Heart right ventricle (tissue), 16 donors: Measurements from ENCODE around the gene APCDD1. TPM values are rescaled to one million over a fixed set of nuclear protein-coding genes. Genes with fewer than 3 reads are reported as not detected.

Source experiments
- ATAC-seq, 8 donors: fragments of 200-7000 bp; cut with Tn5 transposase; one replicate each; pipeline ENCODE4 v1.9.1; 2020; ENCODE audit warnings: mild to moderate bottlenecking in 8 of 8, moderate library complexity in 8 of 8, moderate number of reproducible peaks in 1 of 8
- DNase-seq, 2 donors: peaks; one replicate each; pipeline ENCODE4 v3.0.0-alpha.2; 2020
- H3K27ac ChIP-seq, 10 donors: fragments of 200-600 bp; sonication (generic) in 2 of 10; one replicate each; pipeline versions ENCODE4 v1.5.0 to v1.8.0; 2020 to 2022; ENCODE audit warnings: mild to moderate bottlenecking in 3 of 10
- H3K27me3 ChIP-seq, 7 donors: fragments of 200-600 bp; one replicate each; pipeline ENCODE4 v1.8.0; 2021 to 2022; ENCODE audit warnings: mild to moderate bottlenecking in 2 of 7
- H3K36me3 ChIP-seq, 9 donors: fragments of 200-600 bp; sonication (generic) in 1 of 9; one replicate each; pipeline versions ENCODE4 v1.5.0 to v1.8.0; 2020 to 2022; ENCODE audit warnings: mild to moderate bottlenecking in 2 of 9
- H3K4me1 ChIP-seq, 9 donors: fragments of 200-600 bp; sonication (generic) in 1 of 9; one replicate each; pipeline versions ENCODE4 v1.5.0 to v1.8.0; 2020 to 2022; ENCODE audit warnings: mild to moderate bottlenecking in 4 of 9
- H3K4me3 ChIP-seq, 10 donors: fragments of 200-600 bp; sonication (generic) in 2 of 10; one replicate each; pipeline versions ENCODE4 v1.5.0 to v1.8.0; 2020 to 2022; ENCODE audit warnings: mild to moderate bottlenecking in 7 of 10, moderate library complexity in 2 of 10
- H3K9me3 ChIP-seq, 11 donors: fragments of 200-600 bp in 10 of 11; sonication (generic) in 2 of 11; one replicate each; pipeline versions ENCODE4 v1.5.0 to v1.8.0; 2013 to 2022; ENCODE audit warnings: mild to moderate bottlenecking in 2 of 11, control low read depth in 1 of 11, moderate library complexity in 1 of 11
- CTCF ChIP-seq, 9 donors: fragments of 200-600 bp; sonication (generic) in 2 of 9; IDR thresholded peaks; one replicate each; pipeline versions ENCODE4 v1.5.0 to v1.8.0; 2021 to 2022; ENCODE audit warnings: antibody characterized with exemption in 9 of 9, mild to moderate bottlenecking in 5 of 9, moderate library complexity in 1 of 9
- WGBS, 2 donors: extraction: QIAGEN DNeasy Blood & Tissue Kit; methylation state at CpG; one replicate each; pipeline ENCODE4 v1.1.7; 2013; ENCODE audit warnings: inconsistent platforms in 1 of 2; 5-methylcytosine and 5-hydroxymethylcytosine counted together
- intact Hi-C, 10 donors: fragments of 100-400 bp; cut with DNase I; formaldehyde crosslinking; loops; one replicate each; pipeline versions ENCODE4 v1.11.1 to v1.14.2; 2022
- polyA plus RNA-seq, 2 donors: library from polyadenylated mRNA; stranded (reverse); fragments of 200-250 nt; gene quantifications; one replicate each; pipeline ENCODE4 v1.2.3, GENCODE V29; 2013
- total RNA-seq, 10 donors: library from RNA; stranded (reverse); fragmentation: NEBNext Ultra II Directional in 3 of 10; extraction: Animal tissue kit (Norgen Biotek cat#: 25700) in 3 of 10; gene quantifications; one replicate each; pipeline versions ENCODE4 v1.2.1 to v1.2.4, GENCODE V29; 2021 to 2023
- donor health status: Arrhythmogenic right ventricular cardiomyopathy.
- donor health status: ischemic (EF 13 %, LVEDD 7.1; RV severe dilation, severe dysfunction).
- donor health status: healthy with polysubstance abuse.
- donor health status: DM: no; HTN: yes; CAD: no.
- donor health status: DM: no; HTN: no; CAD: no.
- donor health status: ischemic (EF 25% LVEDD 6.9; RV normal size, moderate dysfunction).
- donor health status: ischemic (EF 25% LVEDD 5.7; RV mildly dilated, moderate dysfunction).
- donor health status: healthy.
- donor health status: DM: yes; HTN: yes; CAD: no.
- donor health status: Ischemic cardiomyopathy.
- donor health status: ischemic (EF 35%, LVEDD 5.7; RV mildly dilated, moderate dysfunction).
- donor health status: nonischemic (EF 11% LVEDD 7.7; RV severe dilation, severe dysfunction).
- donor health status: DM: yes; HTN: yes; CAD: no.
- donor health status: PGD.
- donor health status: ischemic (EF 29% LVEDD 5.4; RV normal size, mild dysfunction).
- donor health status: nonischemic (EF 23%, LVEDD 6.1; RV moderate dilation, normal function).

APCDD1 gene
- total and polyA plus RNA-seq, 12 donors = 10.2 to 40.4 (median 18.3) TPM

DNA sequence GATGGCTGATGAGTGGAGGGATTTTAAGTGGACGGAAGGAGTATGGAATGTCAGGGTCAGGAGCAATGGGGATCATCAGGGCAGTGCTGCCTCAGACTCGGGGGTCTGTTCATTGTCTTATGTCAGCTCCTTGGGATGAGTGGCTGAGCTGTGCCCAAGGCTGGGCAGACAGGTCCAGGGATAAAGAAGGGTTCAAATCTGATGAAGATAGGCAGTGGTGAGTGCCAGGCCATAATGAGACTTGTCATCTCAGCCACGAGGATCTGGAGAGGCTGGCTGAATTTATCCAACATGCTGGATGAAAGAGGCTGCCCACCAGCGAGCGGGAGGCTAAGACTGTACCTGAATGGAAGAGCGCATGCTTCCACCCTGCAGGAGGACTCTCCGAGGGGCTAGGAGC lies 46.3 kb upstream of the APCDD1 start:
- Histone ChIP-seq H3K27me3 (no peaks in the 10 kb centered on the region), H3K4me3 (no peak overlapping the region), H3K4me1 (peaks cover 0 to 21% (median 9%) of the 10 kb centered on the region in 9 donors), H3K27ac (no peak overlapping the region), H3K36me3 (no peaks in the 10 kb centered on the region), H3K9me3 (no peaks in the 10 kb centered on the region)
- no peak for TF ChIP-seq CTCF (IDR thresholded peaks at IDR 0.05)
- ATAC-seq (no peak), DNase-seq (no peak)
- 57 to 70% methylated on average over 7 of the region's 7 CpGs for WGBS, 2 donors
- intact Hi-C loops = loop anchor here in 1 of 10 donors (5.0 kb wide), 1 partner anchor 44 kb away; the partner anchor contains the start of gene APCDD1

DNA sequence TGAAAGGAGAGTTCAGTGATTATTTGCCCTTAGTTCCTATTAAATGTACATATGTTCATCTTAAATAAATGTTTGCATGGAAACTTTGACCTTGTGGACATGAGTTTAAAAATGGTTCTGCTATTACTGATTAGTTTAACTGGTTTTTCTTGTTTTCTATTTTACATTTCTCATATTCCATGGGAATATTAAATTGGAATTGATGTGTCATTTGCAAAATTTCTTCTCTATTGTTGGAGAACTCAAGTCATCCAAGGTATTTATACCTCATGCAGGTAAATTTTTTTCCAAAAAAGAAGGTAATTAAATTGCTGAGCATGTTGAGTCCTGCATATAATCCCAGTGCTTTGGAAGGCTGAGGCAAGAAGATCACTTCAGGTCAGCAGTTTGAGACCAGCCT lies 45.4 kb upstream of the APCDD1 start:
- H3K9me3 ChIP-seq = no peaks in the 10 kb centered on the region
- H3K27ac ChIP-seq = no peak overlapping the region
- DNase-seq (no peak), ATAC-seq (no peak)
- intact Hi-C loops = loop anchor here in 1 of 10 donors (5.0 kb wide), 1 partner anchor 43 kb away; the partner anchor contains the start of gene APCDD1
- H3K36me3 ChIP-seq = no peaks in the 10 kb centered on the region
- H3K4me3 ChIP-seq = no peak overlapping the region
- no peak for TF ChIP-seq CTCF (IDR thresholded peaks at IDR 0.05)
- peaks cover 0 to 20% (median 9%) of the 10 kb centered on the region in 9 donors for H3K4me1 ChIP-seq
- no peaks in the 10 kb centered on the region for H3K27me3 ChIP-seq

GRCh38 chr18:10410472-10411308 lies 43.7 kb upstream of the APCDD1 start:
- DNase-seq (no peak), ATAC-seq (peak in 2 of 8 donors; percentile 34 to 39)
- Histone ChIP-seq H3K27ac (no peak overlapping the region), H3K4me1 (peaks cover 0 to 14% (median 8%) of the 10 kb centered on the region in 9 donors), H3K27me3 (no peaks in the 10 kb centered on the region), H3K36me3 (no peaks in the 10 kb centered on the region), H3K9me3 (no peaks in the 10 kb centered on the region), H3K4me3 (no peak overlapping the region)
- intact Hi-C loops = no loop called here
- 63 to 64% methylated on average over 11 of the region's 11 CpGs for WGBS, 2 donors
- no peak for TF ChIP-seq CTCF (IDR thresholded peaks at IDR 0.05)

- no peaks in the 10 kb centered on the region for H3K36me3 ChIP-seq
- H3K27ac ChIP-seq = no peak overlapping the region
- H3K4me1 ChIP-seq = peaks cover 0 to 6% (median 0%) of the 10 kb centered on the region in 9 donors
- H3K9me3 ChIP-seq = no peaks in the 10 kb centered on the region
- DNase-seq (no peak), ATAC-seq (peak in 2 of 8 donors; percentile 35 to 40)
- intact Hi-C loops = no loop called here
- no peaks in the 10 kb centered on the region for H3K27me3 ChIP-seq
- WGBS, 2 donors = 48 to 58% methylated on average over 5 of the region's 5 CpGs
- TF ChIP-seq CTCF (IDR thresholded peaks at IDR 0.05) = no peak
- no peak overlapping the region for H3K4me3 ChIP-seq
Measured at GRCh38 chr18:10412933-10413332, 41.5 kb upstream of the APCDD1 start.
